PFSK-1 (cell line): Measurements from ENCODE around the gene RIC3.

Experiments used
- FOXP2 ChIP-seq: optimal IDR thresholded peaks from 2 replicates; pipeline ENCODE3; 2011; ENCODE audit warnings: borderline replicate concordance, control low read depth, inconsistent platforms; ENCODE audit not compliant: insufficient read depth; ENCODE audit errors: extremely low read length, extremely low read depth
- POLR2AphosphoS5 ChIP-seq: IDR thresholded peaks from 2 replicates; pipeline ENCODE4 v1.6.1; 2012; ENCODE audit warnings: low read depth, mild to moderate bottlenecking, control low read depth, low read length, moderate library complexity
- REST ChIP-seq, 2 experiments: IDR thresholded peaks; 2 replicates each; pipeline versions ENCODE4 v1.6.1 to v1.8.0; 2011 to 2012; ENCODE audit warnings: low read depth in 2 of 2, low read length in 2 of 2, control low read depth in 1 of 2, inconsistent platforms in 1 of 2, mild to moderate bottlenecking in 1 of 2, moderate library complexity in 1 of 2; ENCODE audit not compliant: insufficient read depth in 1 of 2
- TAF1 ChIP-seq: IDR thresholded peaks from 2 replicates; pipeline ENCODE4 v1.6.1; 2012; ENCODE audit warnings: low read length, control low read depth, borderline replicate concordance; ENCODE audit not compliant: insufficient read depth

DNA sequence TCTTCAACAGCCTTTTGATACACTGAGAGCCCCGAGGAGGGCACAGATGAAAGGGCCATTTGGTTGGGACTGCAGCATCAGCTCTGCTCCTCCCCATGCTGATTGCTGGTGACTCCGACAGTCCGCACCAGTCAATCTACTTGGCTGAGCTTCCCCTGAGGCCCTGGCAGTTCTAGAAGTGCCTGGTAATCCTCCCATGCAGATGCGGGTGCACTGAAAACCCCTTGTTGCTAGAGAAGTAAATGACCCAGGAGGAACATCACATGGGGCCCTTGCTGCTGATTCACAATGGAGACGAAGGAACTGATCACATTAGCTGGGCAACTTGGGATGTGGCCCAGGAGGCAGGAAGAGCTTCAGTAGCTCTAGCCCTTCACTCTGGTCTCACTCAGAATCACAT lies 35.2 kb upstream of the RIC3 start:
- TF ChIP-seq REST (IDR thresholded peaks at IDR 0.05; ENCODE audit: insufficient read depth in 1 of 2, low read depth in 2 of 2, low read length in 2 of 2) (no peak), POLR2AphosphoS5 (no peak), TAF1 (no peak), FOXP2 (no peak)
